HCT116 (cell line): Measurements from ENCODE around the gene PDE4A. TPM values are rescaled to one million over a fixed set of nuclear protein-coding genes. Genes with fewer than 3 reads are reported as not detected.

ENCODE experiments used
- ATAC-seq: fragments of 200-7000 bp; cut with Tn5 transposase; 2 replicates; pipeline ENCODE4 v1.9.1; 2020; ENCODE audit warnings: mild to moderate bottlenecking, moderate library complexity
- BruUV-seq: library from RNA; stranded (reverse); fragments of 400-500 nt; replicated peaks from 2 replicates; lab custom pipeline; 2021; lab: Mats Ljungman, UMichigan
- CTCF ChIA-PET: fragments of 300-600 bp; sonication (Branson Sonifier 250); formaldehyde crosslinking; loops from one replicate; lab custom pipeline; 2021; ENCODE audit warnings: antibody characterized with exemption; lab: Charles Lee
- POLR2A ChIA-PET: fragments of 300-600, 350-600 bp; sonication (Branson Sonifier 250); formaldehyde crosslinking; loops from one replicate; lab custom pipeline; 2021; ENCODE audit warnings: antibody characterized with exemption; lab: Charles Lee
- RAD21 ChIA-PET, 2 experiments: fragments of 300-600 bp; sonication (Branson Sonifier 250); formaldehyde crosslinking; loops; one replicate each; lab custom pipeline; 2023; ENCODE audit warnings: low total read pairs in 2 of 2; ENCODE audit not compliant: uncharacterized antibody in 2 of 2, unreplicated experiment in 2 of 2, low non-redundant PET in 1 of 2; lab: Charles Lee
- DNase-seq: peaks from one replicate; pipeline ENCODE4 v3.0.0-alpha.2; 2010; ENCODE audit warnings: low read depth, low spot score
- H2AFZ ChIP-seq: fragments of 200-600 bp; shearing (Covaris generic), sonication (generic); 2 replicates; pipeline ENCODE4 v1.6.1; 2017; ENCODE audit warnings: low read depth, mixed run types, mixed read lengths, antibody characterized with exemption, low read length; ENCODE audit not compliant: poor library complexity, severe bottlenecking
- H3K27ac ChIP-seq: 2 replicates; pipeline ENCODE4 v1.5.1; 2012; ENCODE audit warnings: low read depth, low read length
- H3K27me3 ChIP-seq: fragments of 200-600 bp; sonication (generic); 2 replicates; pipeline ENCODE4 v1.6.1; 2016; ENCODE audit warnings: mixed run types, low read length, mixed read lengths; ENCODE audit not compliant: insufficient read depth
- H3K36me3 ChIP-seq, 2 experiments: fragments of 200-500 bp in 1 of 2; fragments of 200-600 bp in 1 of 2; sonication (Bioruptor generic) in 1 of 2; sonication (generic) in 1 of 2; 2 replicates each; pipeline versions ENCODE4 v1.5.1 to v1.6.1; 2014 to 2016; ENCODE audit warnings: low read length in 2 of 2, inconsistent platforms in 1 of 2, mixed read lengths in 1 of 2, mixed run types in 1 of 2; ENCODE audit not compliant: insufficient read depth in 2 of 2, control insufficient read depth in 1 of 2
- H3K4me1 ChIP-seq, 2 experiments: fragments of 200-600 bp in 1 of 2; sonication (generic) in 1 of 2; 2 replicates each; pipeline versions ENCODE4 v1.5.1 to v1.6.1; 2012 to 2017; ENCODE audit warnings: low read length in 2 of 2, inconsistent platforms in 1 of 2, mild to moderate bottlenecking in 1 of 2, mixed read lengths in 1 of 2, mixed run types in 1 of 2, moderate library complexity in 1 of 2; ENCODE audit not compliant: insufficient read depth in 2 of 2, control insufficient read depth in 1 of 2
- H3K4me2 ChIP-seq: fragments of 200-600 bp; sonication (generic); 2 replicates; pipeline ENCODE4 v1.6.1; 2017; ENCODE audit warnings: mixed run types, low read length, mixed read lengths
- H3K4me3 ChIP-seq, 2 experiments: fragments of 200-600 bp in 1 of 2; sonication (generic) in 1 of 2; replicated peaks in 1 of 2; 2 replicates each; pipeline ENCODE4 v1.5.1; 2011 to 2016; ENCODE audit warnings: low read length in 2 of 2, control low read depth in 1 of 2, low read depth in 1 of 2, mild to moderate bottlenecking in 1 of 2, mixed read lengths in 1 of 2, mixed run types in 1 of 2
- H3K79me2 ChIP-seq: fragments of 200-600 bp; sonication (generic); 2 replicates; pipeline ENCODE4 v1.6.1; 2017; ENCODE audit warnings: mild to moderate bottlenecking, mixed run types, low read length, moderate library complexity, mixed read lengths; ENCODE audit not compliant: insufficient read depth
- H3K9ac ChIP-seq: fragments of 200-600 bp; sonication (generic); 2 replicates; pipeline ENCODE4 v1.6.1; 2016; ENCODE audit warnings: low read length, mixed read lengths
- H3K9me2 ChIP-seq: fragments of 200-600 bp; sonication (generic), shearing (Covaris generic); 2 replicates; pipeline ENCODE4 v1.6.1; 2017; ENCODE audit warnings: mixed run types, mild to moderate bottlenecking, moderate library complexity; ENCODE audit not compliant: insufficient read depth
- H3K9me3 ChIP-seq, 2 experiments: fragments of 200-500 bp in 1 of 2; fragments of 200-600 bp in 1 of 2; sonication (Bioruptor generic) in 1 of 2; sonication (generic) in 1 of 2; 2 replicates each; pipeline ENCODE4 v1.6.1; 2014 to 2017; ENCODE audit warnings: low read length in 2 of 2, mixed read lengths in 2 of 2, inconsistent platforms in 1 of 2, low read depth in 1 of 2, mild to moderate bottlenecking in 1 of 2, mixed run types in 1 of 2, moderate library complexity in 1 of 2; ENCODE audit not compliant: control insufficient read depth in 1 of 2, insufficient read depth in 1 of 2
- H4K20me1 ChIP-seq: fragments of 200-600 bp; sonication (generic), shearing (Covaris generic); 2 replicates; pipeline ENCODE4 v1.6.1; 2017; ENCODE audit warnings: mixed run types, mild to moderate bottlenecking, moderate library complexity; ENCODE audit not compliant: insufficient read depth
- ATF3 ChIP-seq: IDR thresholded peaks from 2 replicates; pipeline ENCODE4 v1.6.1; 2012
- CBX3 ChIP-seq: IDR thresholded peaks from 2 replicates; pipeline ENCODE4 v1.6.1; 2012; ENCODE audit warnings: low read depth
- CEBPB ChIP-seq: IDR thresholded peaks from 2 replicates; pipeline ENCODE4 v1.6.1; 2012; ENCODE audit warnings: low read depth
- CTCF ChIP-seq, 3 experiments: fragments of 200-600 bp in 1 of 3; sonication (generic) in 1 of 3; IDR thresholded peaks in 2 of 3; conservative IDR thresholded peaks in 1 of 3; 2 replicates each; pipeline ENCODE4 v1.5.1; 2012 to 2017; ENCODE audit warnings: low read depth in 2 of 3, low read length in 2 of 3, antibody characterized with exemption in 1 of 3, borderline replicate concordance in 1 of 3, control low read depth in 1 of 3, mild to moderate bottlenecking in 1 of 3, mixed read lengths in 1 of 3, mixed run types in 1 of 3, moderate library complexity in 1 of 3; ENCODE audit not compliant: insufficient read depth in 1 of 3
- EZH2 ChIP-seq: fragments of 200-600 bp; sonication (generic); IDR thresholded peaks from 2 replicates; pipeline ENCODE4 v1.6.1; 2017; ENCODE audit warnings: antibody characterized with exemption, mixed run types
- EZH2phosphoT487 ChIP-seq: fragments of 200-600 bp; IDR thresholded peaks from 2 replicates; pipeline ENCODE4 v1.6.1; 2018; ENCODE audit warnings: antibody characterized with exemption, borderline replicate concordance
- FOSL1 ChIP-seq: IDR thresholded peaks from 2 replicates; pipeline ENCODE4 v1.6.1; 2012; ENCODE audit warnings: low read depth
- JUND ChIP-seq: IDR thresholded peaks from 2 replicates; pipeline ENCODE4 v1.6.1; 2012
- POLR2A ChIP-seq: IDR thresholded peaks from 2 replicates; pipeline ENCODE4 v1.7.0; 2011; ENCODE audit warnings: borderline replicate concordance; ENCODE audit not compliant: insufficient read depth, insufficient read length; ENCODE audit errors: extremely low read depth
- RAD21 ChIP-seq: IDR thresholded peaks from 2 replicates; pipeline ENCODE4 v1.6.1; 2012; ENCODE audit warnings: low read depth, mild to moderate bottlenecking
- REST ChIP-seq: IDR thresholded peaks from 2 replicates; pipeline ENCODE4 v1.6.1; 2012; ENCODE audit warnings: low read depth
- YY1 ChIP-seq: IDR thresholded peaks from 2 replicates; pipeline ENCODE4 v1.6.1; 2011; ENCODE audit warnings: low read length, low read depth, moderate library complexity, mild to moderate bottlenecking; ENCODE audit not compliant: insufficient replicate concordance; ENCODE audit errors: extremely low read depth
- ZNF274 ChIP-seq: fragments of 200-500 bp; sonication (Bioruptor generic); IDR thresholded peaks from 2 replicates; pipeline ENCODE4 v1.6.1; 2014; ENCODE audit warnings: mild to moderate bottlenecking, low read depth, low read length, inconsistent platforms
- intact Hi-C: fragments of 100-400 bp; cut with micrococcal nuclease; formaldehyde crosslinking; loops from 2 replicates; pipeline ENCODE4 v1.10.0; 2022
- total RNA-seq: library from RNA; stranded (reverse); gene quantifications from one replicate; pipeline ENCODE4 v1.2.1, GENCODE V29; 2021; ENCODE audit not compliant: unreplicated experiment

Gene PDE4A
- total RNA-seq, 1 experiment from 2014 or later, result 33.7 TPM

- Histone ChIP-seq H3K9me3 (no peaks in the 10 kb centered on the region), H3K4me2 (no peak overlapping the region), H3K9ac (no peak overlapping the region), H3K4me3 (no peak overlapping the region), H4K20me1 (no peaks in the 10 kb centered on the region), H3K27me3 (no peaks in the 10 kb centered on the region), H3K9me2 (no peaks in the 10 kb centered on the region), H2AFZ (no peak overlapping the region), H3K4me1 (peaks cover 6 to 12% of the 10 kb centered on the region in 2 experiments; a peak in 2 of 4 replicates), H3K36me3 (peaks cover 16 to 23% of the 10 kb centered on the region in 2 experiments; a peak in 3 of 4 replicates), H3K27ac (no peak overlapping the region), H3K79me2 (peaks cover 87% of the 10 kb centered on the region)
- TF ChIP-seq JUND (no peak), YY1 (no peak), FOSL1 (no peak), POLR2A (no peak), ZNF274 (no peak), RAD21 (no peak)
- ChIA-PET RAD21 (no interaction called here), CTCF (no interaction called here), POLR2A (interaction anchor here (0.7 kb wide), 1 partner anchor 82 kb away, joined by 3 read pairs; no protein-coding TSS in a partner anchor)
- ATAC-seq (no peak), DNase-seq (no peak)
- intact Hi-C loops, result no loop called here
- no TSS peak for BruUV-seq
These were observed 77.0 kb downstream of the PDE4A start for GRCh38 chr19:10497371-10497770.

- BruUV-seq, result no TSS peak
- intact Hi-C loops, result loop anchor here (5.0 kb wide), 1 partner anchor 68 kb away; the partner anchor contains the start of genes CDKN2D and KRI1
- H3K9me3 ChIP-seq, result no peaks in the 10 kb centered on the region
- no peak for ATAC-seq
- no peak for DNase-seq
- no peaks in the 10 kb centered on the region for H3K27me3 ChIP-seq
- H3K27ac ChIP-seq, result no peak overlapping the region; the same call in 1 of the 2 replicates
- no peaks in the 10 kb centered on the region for H3K9me2 ChIP-seq
- peaks cover 12 to 24% of the 10 kb centered on the region in 2 experiments for H3K4me1 ChIP-seq
- no peak overlapping the region for H3K9ac ChIP-seq
- no peak overlapping the region for H3K4me3 ChIP-seq
- H4K20me1 ChIP-seq, result no peaks in the 10 kb centered on the region
- H3K79me2 ChIP-seq, result peaks cover 75% of the 10 kb centered on the region
- ChIA-PET RAD21 (no interaction called here), CTCF (no interaction called here), POLR2A (no interaction called here)
- H3K36me3 ChIP-seq, result peaks cover 15 to 23% of the 10 kb centered on the region in 2 experiments; a peak in 3 of 4 replicates
- H2AFZ ChIP-seq, result no peak overlapping the region
- no peak overlapping the region for H3K4me2 ChIP-seq
- TF ChIP-seq EZH2phosphoT487 (no peak), REST (no peak), CTCF (IDR thresholded peaks at IDR 0.05 in 2 of 3, conservative IDR thresholded peaks at IDR 0.05 in 1 of 3; ENCODE audit: borderline replicate concordance in 1 of 3, insufficient read depth in 1 of 3, low read depth in 2 of 3, low read length in 2 of 3) (no peak), ATF3 (no peak), RAD21 (no peak), YY1 (no peak), POLR2A (no peak), CBX3 (no peak), CEBPB (no peak), EZH2 (no peak)
These were observed 79.4 kb downstream of the PDE4A start for GRCh38 chr19:10499550-10500246.
